Spleen (tissue), 7 donors: ENCODE results near the gene STARD9.

Source experiments
- CTCF ChIP-seq, 11 experiments: fragments of 200-600 bp in 7 of 11; fragments of 450-650 bp in 4 of 11; sonication (generic) in 4 of 11; IDR thresholded peaks in 8 of 11; conservative IDR thresholded peaks in 3 of 11; 1 replicate in 7 of 11; 2 replicates in 4 of 11; pipeline versions ENCODE4 v1.4.0 to v1.8.0; 2016 to 2021; ENCODE audit warnings: antibody characterized with exemption in 11 of 11, inconsistent platforms in 4 of 11, mild to moderate bottlenecking in 1 of 11
- POLR2A ChIP-seq, 3 donors: fragments of 450-650 bp; IDR thresholded peaks; one replicate each; pipeline ENCODE4 v1.5.1; 2017; ENCODE audit warnings: antibody characterized with exemption in 3 of 3, mild to moderate bottlenecking in 1 of 3
- POLR2AphosphoS5 ChIP-seq, 3 donors: sonication (generic); formaldehyde crosslinking; IDR thresholded peaks; one replicate each; pipeline ENCODE4 v1.5.1; 2017; ENCODE audit warnings: antibody characterized with exemption in 3 of 3
- donor health status: DM: no; HTN: no; CAD: no; lungs with moderate emphysema.
- donor health status: DM: no; HTN: no; CAD: no.
- donor health status: DM: no; HTN: no; CAD: no.

- TF ChIP-seq POLR2A (IDR thresholded peaks at IDR 0.05) (no peak), CTCF (IDR thresholded peaks at IDR 0.05 in 8 of 11, conservative IDR thresholded peaks at IDR 0.05 in 3 of 11) (no peak), POLR2AphosphoS5 (IDR thresholded peaks at IDR 0.05) (no peak)
These were observed 115.9 kb downstream of the STARD9 start for GRCh38 chr15:42691308-42691707.
